HG03457 (cell line): ENCODE data around the gene GPX1.
A peak's percentile ranks its signal among the peaks of the same experiment; 100 is the strongest.
"Not testable (repeated sequence)": the region's sequence is repeated elsewhere in the genome, so short reads cannot be mapped to it uniquely, and the experiment has no call there.

ENCODE experiments used
- ATAC-seq: cut with Tn5 transposase; IDR thresholded peaks from one replicate; pipeline ENCODE4 v1.9.1; 2021; ENCODE audit warnings: moderate number of reproducible peaks; ENCODE audit not compliant: unreplicated experiment

Gene GPX1

GRCh38 chr3:49358884-49359225 is 702 bp upstream of the GPX1 start:
- ATAC-seq = no peak

GRCh38 chr3:49357443-49358216 is 523 bp downstream of the GPX1 start:
- ATAC-seq = not testable (repeated sequence)

DNA sequence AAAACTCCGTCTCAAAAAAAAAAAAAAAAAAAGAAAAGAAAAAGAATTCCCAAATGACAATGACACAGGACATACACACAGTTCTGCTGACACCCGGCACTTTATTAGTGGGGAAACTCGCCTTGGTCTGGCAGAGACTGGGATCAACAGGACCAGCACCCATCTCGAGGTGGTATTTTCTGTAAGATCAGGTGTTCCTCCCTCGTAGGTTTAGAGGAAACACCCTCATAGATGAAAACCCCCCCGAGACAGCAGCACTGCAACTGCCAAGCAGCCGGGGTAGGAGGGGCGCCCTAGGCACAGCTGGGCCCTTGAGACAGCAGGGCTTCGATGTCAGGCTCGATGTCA is 1.1 kb downstream of the GPX1 start:
- ATAC-seq = not testable (repeated sequence)

GRCh38 chr3:49352890-49353421 is 5.2 kb downstream of the GPX1 start:
- no peak for ATAC-seq

GRCh38 chr3:49352281-49352680 is 5.9 kb downstream of the GPX1 start:
- no peak for ATAC-seq

GRCh38 chr3:49351521-49352011 is 6.6 kb downstream of the GPX1 start:
- ATAC-seq = no peak

DNA sequence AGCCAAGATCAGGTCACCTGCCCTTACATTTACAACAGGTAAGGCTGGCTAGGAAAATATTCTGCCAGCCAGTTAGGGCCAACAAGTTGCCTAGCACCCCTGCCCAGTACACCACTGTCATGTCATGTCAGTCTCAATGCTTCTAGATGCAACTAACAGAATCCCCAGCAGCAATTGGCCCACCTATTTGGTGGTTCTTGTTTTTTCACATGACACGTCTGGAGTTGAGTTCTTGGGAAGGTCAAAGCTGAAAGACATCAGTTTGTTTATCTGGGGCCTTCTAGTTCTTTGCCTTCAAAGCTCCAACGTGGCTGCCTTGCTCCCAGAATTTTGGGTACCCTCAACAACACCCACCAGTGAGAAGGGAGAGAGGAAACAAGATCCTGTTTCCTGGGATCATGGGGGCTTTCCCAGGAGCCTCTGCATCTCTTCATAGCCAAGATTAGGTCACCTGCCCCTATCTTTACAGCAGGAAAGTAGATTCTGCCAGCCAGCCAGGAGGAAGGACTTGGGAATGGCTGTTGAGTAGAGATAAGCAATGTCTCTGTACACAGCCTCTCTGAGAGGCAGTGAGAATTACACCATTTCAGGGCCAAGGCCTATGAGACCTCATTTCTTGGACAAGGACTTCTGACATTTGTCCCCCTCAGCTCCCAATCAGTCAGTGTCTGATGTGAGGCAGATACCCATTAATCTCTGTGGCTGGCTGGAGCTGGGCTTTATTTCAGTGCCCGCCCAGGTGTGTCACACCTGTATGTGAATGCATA is 8.6 kb downstream of the GPX1 start:
- no peak for ATAC-seq

DNA sequence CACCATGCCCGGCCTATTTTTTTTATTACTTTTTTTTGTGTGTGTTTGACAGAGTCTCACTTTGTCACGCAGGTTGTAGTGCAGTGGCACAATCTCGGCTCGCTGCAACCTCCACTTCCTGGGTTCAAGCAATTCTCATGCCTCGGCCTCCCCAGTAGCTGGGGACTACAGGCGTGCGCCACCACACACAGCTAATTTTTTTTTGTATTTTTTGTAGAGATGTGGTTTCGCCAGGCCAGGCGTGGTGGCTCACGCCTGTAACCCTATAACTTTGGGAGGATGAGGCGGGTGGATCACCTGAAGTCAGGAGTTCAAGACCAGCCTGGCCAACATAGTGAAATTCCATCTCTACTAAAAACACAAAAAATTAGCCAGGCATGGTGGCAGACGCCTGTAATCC is 9.8 kb downstream of the GPX1 start:
- ATAC-seq = not testable (repeated sequence)

DNA sequence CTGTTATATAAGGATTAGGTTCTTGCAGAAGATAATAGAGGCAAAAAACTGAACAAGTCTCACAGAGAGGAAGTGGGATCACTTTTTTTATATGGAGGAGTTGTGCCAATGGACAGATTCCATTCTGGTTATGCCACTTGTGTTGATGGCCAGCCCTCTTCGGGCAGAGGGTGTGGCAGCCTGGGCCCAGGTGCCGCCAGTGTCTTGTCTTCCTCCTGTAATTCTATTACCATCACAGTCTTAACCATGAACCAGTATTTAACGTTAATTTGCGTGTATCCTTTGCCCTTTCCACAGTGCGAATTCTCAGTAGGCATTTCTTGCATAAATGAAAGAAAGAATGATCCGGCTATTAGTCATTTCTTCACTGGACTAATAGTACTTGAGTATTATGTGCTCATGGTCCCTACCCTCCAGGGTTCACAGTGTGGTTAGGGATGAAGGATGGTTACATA is 11.3 kb downstream of the GPX1 start:
- ATAC-seq = no peak

GRCh38 chr3:49343163-49343562 is 15.0 kb downstream of the GPX1 start:
- no peak for ATAC-seq

GRCh38 chr3:49341996-49342395 is 16.2 kb downstream of the GPX1 start:
- no peak for ATAC-seq

DNA sequence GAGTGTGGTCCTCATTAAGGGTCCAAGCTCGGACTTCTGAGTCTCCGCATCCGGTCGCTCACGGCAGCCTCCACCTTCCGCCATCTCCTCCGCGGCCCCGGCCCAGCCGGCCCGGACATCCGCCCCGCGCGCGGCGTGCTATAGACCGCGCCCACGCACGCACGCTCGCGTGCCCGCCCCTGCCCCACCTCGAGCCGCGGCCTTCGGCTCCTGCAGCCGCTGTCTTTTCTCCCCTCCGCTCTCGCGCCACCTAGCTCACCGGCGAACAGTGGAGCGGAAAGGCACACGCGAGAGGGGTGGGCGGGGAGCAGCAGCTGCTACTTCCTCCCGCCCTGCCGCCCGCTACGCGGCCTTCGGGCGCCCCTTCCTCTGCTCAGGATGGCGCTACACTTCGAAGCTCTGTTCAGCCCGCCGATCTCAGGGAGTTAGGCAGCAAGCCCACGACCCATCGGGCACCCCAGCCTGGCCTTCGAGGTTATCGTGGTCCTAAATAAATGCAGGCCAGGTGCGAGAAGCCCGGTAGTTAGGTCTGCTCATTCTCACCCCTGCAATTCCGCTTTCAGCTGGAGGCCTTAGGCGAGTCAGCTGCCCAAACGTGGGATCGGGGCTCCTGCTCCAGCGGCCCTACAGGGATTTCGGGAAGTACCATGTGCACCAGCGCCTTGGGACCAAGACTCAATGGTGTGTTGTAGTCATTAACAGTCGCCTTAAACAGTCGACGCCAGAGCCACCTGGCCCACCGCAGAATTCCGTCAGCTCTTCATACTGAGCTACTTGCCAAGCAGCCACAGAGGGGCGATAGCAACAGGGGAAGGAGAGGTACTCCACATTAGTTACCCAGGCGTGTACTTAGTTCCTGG is 18.0 kb downstream of the GPX1 start, which contains the start of gene USP4:
USP4 (minus strand) TSS at position 113 of the 860 bp plus-strand sequence; CDS start at position 84, 29 bp downstream.
- ATAC-seq = peak; percentile 78

GRCh38 chr3:49339581-49339940 is 18.6 kb downstream of the GPX1 start:
- ATAC-seq = no peak

- no peak for ATAC-seq
These were observed 24.1 kb downstream of the GPX1 start for GRCh38 chr3:49333916-49334633.

GRCh38 chr3:49333091-49333490 is 25.1 kb downstream of the GPX1 start:
- no peak for ATAC-seq

- ATAC-seq = no peak
These were observed 29.0 kb downstream of the GPX1 start for GRCh38 chr3:49329186-49329585.

- ATAC-seq = not testable (repeated sequence)
These were observed 29.8 kb downstream of the GPX1 start for GRCh38 chr3:49328350-49328749.

DNA sequence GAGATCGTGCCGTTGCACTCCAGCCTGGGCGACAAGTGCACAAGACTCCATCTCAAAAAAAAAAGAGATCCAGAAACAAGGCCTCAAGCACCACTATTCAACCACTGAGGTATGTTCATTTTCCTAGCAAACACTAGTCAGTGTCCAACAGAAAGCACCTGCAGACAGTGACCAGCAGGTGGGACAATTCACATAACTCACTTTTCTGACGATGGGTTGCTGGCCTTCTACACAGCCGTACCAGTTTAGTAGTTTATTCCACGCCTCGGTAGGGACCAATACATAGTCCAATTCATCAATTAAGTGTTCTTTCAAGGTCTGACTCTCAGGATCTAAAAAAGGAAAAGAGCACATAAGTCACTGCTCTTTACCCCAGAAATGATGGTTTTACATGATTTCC is 30.7 kb downstream of the GPX1 start:
- ATAC-seq = no peak

DNA sequence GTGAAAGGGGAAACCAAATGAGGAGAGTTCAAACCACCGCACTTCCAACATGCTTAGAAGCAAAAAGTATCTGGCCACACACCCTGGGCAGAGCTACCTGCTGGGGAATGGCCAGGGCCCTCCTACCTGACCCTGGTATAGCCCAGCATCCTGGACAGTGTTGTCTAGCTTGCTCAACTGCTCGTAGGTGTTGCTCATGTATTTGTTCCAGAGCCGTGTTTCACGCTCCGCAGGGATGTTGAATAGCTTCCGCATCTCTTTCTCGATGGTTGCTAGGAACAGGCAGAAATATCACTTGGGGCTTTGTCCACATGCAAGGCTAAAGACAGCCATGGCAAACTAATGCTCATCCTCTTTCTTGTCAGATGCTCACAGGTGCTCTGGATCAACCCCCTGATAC is 33.4 kb downstream of the GPX1 start:
- ATAC-seq = no peak

GRCh38 chr3:49316696-49317457 is 41.3 kb downstream of the GPX1 start:
- ATAC-seq = no peak
